ENCODE measurements around the gene NFYB.
"Not testable (repeated sequence)": the region's sequence is repeated elsewhere in the genome, so short reads cannot be mapped to it uniquely, and the experiment has no call there.

Gene NFYB

DNA sequence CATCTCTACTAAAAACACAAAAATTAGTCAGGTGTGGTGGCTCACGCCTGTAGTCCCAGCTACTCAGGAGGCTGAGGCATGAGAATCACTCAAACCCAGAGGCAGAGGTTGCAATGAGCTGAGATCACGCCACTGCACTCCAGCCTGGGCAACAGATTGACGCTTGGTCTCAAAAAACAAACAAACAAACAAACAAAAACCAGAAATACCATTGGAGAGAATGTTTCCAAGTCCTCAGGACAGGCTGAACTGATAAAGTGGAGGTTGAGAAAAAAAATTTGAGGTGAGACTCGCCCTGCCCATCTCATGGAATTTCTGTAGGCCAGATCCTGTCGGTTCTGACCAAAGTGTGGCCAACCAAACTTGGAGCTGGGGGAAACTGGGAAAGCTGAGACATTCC lies 30.6 kb upstream of the NFYB start:
- no peaks in the 10 kb centered on the region for H3K4me1 Mint-ChIP-seq (ENCODE audit: low read depth)
- no peaks in the 10 kb centered on the region for H3K36me3 Mint-ChIP-seq
- H3K9me3 Mint-ChIP-seq (ENCODE audit: low read depth) = no peaks in the 10 kb centered on the region
- no peak overlapping the region for H3K4me3 Mint-ChIP-seq
- H3K27ac Mint-ChIP-seq = no peak overlapping the region
- H3K27me3 Mint-ChIP-seq = no peaks in the 10 kb centered on the region

DNA sequence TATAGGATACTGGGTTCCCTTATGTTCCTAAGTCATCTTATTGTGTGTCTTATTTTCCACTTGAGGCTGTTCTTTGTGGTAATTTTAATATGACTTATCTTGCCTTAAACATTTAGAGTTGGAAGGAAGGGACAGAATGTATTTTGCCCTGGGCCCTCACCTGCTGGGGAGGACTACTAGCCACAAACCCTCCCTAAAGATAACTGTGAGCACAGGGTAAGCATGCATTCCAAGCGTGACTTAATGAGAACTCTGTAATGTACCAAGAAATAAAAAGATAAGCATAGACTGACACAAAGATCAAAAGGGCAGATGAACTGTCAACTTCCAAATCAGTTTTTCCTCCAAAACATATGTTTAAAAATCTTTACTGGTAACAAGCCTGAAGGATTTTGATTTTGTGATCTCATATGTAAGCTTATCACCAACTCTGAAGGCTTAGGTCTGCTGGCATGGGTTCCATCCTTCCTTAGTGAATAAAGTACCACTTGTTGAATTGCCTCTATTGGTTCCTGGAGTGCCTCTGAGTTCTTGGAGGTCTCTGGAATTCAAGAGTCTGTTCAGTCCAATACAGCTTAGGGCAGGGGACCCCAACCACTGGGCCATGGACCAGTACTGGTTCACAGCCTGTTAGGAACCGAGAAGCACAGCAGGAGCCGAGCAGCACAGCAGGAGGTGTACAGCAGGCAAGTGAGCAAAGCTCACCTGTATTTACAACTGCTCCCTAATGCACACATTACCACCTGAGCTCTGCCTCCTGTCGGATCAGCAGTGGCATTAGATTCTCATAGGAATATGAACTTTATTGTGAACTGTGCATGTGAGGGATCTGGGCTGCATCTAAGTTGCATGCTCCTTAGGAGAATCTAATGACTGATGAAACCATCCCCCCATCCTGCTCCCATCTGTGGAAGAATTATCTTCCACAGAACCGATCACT lies 29.8 kb upstream of the NFYB start:
- Mint-ChIP-seq H3K27ac (no peak overlapping the region), H3K36me3 (no peaks in the 10 kb centered on the region), H3K4me3 (no peak overlapping the region), H3K9me3 (ENCODE audit: low read depth) (no peaks in the 10 kb centered on the region), H3K27me3 (no peaks in the 10 kb centered on the region), H3K4me1 (ENCODE audit: low read depth) (no peaks in the 10 kb centered on the region)

DNA sequence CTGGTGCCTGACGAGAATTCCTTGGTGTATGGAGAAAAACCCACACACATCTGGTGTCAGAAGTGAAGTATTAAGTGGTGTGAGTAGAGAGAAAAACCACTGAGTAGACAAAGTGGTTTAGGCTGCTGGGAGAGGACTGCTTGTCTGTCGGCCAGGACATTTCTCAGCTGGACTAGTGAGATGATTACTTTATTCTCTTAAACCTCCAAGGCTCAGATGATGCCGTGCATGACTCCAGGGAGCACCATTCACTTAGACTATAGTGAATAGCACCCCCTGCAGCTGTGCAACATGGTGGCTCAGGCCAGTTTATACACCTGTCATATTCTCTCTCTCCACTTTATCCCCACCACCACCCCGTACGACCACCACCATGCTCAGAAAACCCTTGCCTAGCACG lies 28.5 kb upstream of the NFYB start:
- Mint-ChIP-seq H3K9me3 (ENCODE audit: low read depth) (no peaks in the 10 kb centered on the region), H3K4me1 (ENCODE audit: low read depth) (no peaks in the 10 kb centered on the region), H3K4me3 (no peak overlapping the region), H3K27me3 (no peaks in the 10 kb centered on the region), H3K27ac (no peak overlapping the region), H3K36me3 (no peaks in the 10 kb centered on the region)

DNA sequence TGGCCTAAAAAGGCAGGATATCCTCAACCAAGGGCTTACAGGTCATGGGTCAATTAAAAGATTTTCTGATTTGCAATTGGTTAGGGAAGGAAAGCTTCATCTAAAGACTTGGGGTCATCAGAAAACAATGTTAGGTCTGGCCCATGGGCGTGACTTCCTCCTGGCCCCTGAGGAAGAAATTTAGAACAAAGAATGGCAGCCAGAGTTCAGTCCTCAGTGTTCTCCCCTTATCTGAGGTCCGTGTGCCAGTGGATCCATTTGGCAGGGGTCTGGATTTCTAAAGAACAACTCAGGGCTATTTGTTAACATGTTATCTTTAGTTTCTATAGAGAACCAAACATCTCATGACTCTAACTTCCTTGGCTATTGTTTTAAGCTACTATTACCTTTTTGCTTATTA lies 27.8 kb upstream of the NFYB start:
- Mint-ChIP-seq H3K27me3 (no peaks in the 10 kb centered on the region), H3K36me3 (no peaks in the 10 kb centered on the region), H3K27ac (no peak overlapping the region), H3K4me3 (no peak overlapping the region), H3K4me1 (ENCODE audit: low read depth) (no peaks in the 10 kb centered on the region), H3K9me3 (ENCODE audit: low read depth) (no peaks in the 10 kb centered on the region)

DNA sequence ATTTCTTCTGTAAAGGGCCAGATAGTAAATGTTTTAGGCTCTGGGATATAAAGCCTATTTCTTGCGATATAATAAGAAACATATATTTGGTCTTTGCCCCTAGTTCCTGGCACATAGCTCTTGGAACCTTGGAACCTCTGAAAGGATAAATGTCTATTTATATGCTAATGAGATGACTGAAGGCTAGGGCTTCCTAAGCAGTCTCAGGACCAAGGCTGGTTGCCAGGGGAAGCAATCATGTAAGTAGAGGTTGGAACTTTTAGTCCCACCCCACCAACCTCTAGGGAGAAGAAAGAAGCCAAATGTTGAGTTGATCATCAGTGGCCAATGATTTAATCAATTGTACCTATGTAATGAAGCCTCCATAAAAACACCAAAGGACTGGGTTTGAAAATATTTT lies 26.6 kb upstream of the NFYB start:
- H3K4me3 Mint-ChIP-seq = no peak overlapping the region
- H3K4me1 Mint-ChIP-seq (ENCODE audit: low read depth) = no peaks in the 10 kb centered on the region
- no peaks in the 10 kb centered on the region for H3K36me3 Mint-ChIP-seq
- H3K27me3 Mint-ChIP-seq = no peaks in the 10 kb centered on the region
- no peaks in the 10 kb centered on the region for H3K9me3 Mint-ChIP-seq (ENCODE audit: low read depth)
- H3K27ac Mint-ChIP-seq = no peak overlapping the region

DNA sequence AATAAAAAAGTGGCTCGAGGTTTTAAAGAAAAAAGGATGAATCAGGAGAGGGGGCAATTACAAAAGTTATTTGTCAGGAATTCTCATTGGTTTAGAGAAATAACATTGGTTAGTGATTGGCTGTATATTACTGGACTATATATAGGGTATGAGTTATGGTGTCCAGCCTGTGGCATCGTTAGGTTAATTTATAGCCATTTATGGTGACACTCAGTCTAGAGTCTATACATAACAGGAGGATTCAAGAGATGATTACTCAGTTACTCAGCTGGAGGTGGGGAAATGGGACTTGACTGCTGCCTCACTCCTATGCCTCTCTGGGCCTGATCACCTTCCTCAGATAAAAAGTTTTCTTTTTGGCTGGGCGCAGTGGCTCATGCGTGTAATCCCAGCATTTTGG lies 25.6 kb upstream of the NFYB start:
- Mint-ChIP-seq H3K27me3 (no peaks in the 10 kb centered on the region), H3K4me3 (no peak overlapping the region), H3K9me3 (ENCODE audit: low read depth) (no peaks in the 10 kb centered on the region), H3K36me3 (no peaks in the 10 kb centered on the region), H3K27ac (no peak overlapping the region), H3K4me1 (ENCODE audit: low read depth) (no peaks in the 10 kb centered on the region)

DNA sequence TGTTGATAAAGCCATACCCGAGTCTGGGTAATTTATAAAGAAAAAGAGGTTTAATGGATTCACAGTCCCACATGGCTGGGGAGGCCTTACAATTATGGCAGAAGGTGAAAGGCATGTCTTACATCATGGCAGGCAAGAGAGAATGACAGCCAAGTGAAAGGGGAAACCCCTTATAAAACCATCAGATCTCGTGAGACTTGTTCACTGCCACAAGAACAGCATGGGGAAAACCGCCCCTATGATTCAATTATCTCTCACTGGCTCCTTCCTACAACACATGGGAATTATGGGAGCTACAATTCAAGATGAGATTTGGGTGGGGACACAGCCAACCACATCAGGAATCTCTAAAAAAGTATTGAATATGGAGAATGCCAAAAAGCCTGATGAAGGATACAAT lies 25.0 kb upstream of the NFYB start:
- not testable (repeated sequence) for H3K36me3 Mint-ChIP-seq; H3K4me1 Mint-ChIP-seq (ENCODE audit: low read depth); H3K4me3 Mint-ChIP-seq; H3K27ac Mint-ChIP-seq; H3K27me3 Mint-ChIP-seq; H3K9me3 Mint-ChIP-seq (ENCODE audit: low read depth)

DNA sequence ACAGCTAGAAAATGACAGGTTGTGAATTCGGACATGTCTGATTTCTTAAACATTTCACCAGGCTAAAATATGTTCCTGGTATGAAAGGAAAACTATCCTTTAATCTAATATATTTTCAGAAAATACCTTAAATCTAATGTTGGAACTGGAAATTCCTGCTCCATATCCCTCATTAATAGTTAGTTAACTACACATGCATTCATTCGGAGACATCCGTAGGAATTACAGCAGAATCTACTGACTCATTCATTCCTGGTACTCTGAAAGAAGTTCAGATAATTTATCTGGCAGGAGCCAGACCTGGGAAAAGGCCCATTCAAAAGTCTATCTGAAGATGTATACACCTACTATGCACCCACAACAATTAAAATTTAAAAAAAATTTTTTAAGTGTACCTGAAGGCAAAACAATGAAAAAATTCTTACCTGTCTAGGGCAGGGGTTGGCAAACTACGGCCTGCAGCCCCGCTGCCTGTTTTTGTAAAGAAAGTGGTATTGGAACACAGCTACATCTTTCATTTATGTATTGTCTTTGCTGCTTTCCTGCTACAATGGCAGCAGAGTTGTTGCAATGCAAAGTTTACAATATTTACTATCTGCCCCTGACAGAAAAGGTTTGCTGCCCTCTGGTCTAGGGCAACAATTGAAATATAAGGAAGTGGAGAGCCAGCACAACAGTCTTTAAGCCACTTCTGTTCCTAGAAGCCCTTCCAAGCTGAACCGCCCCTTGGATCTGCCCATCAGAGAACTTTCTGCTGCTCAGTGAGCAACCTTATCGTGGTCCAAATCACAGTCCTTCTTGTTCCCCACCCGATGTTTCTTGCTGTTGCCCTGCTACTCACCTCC lies 17.9 kb upstream of the NFYB start:
- Mint-ChIP-seq H3K4me3 (no peak overlapping the region), H3K27me3 (no peaks in the 10 kb centered on the region), H3K4me1 (ENCODE audit: low read depth) (peaks cover 6% of the 10 kb centered on the region), H3K36me3 (no peaks in the 10 kb centered on the region), H3K27ac (no peak overlapping the region), H3K9me3 (ENCODE audit: low read depth) (no peaks in the 10 kb centered on the region)

DNA sequence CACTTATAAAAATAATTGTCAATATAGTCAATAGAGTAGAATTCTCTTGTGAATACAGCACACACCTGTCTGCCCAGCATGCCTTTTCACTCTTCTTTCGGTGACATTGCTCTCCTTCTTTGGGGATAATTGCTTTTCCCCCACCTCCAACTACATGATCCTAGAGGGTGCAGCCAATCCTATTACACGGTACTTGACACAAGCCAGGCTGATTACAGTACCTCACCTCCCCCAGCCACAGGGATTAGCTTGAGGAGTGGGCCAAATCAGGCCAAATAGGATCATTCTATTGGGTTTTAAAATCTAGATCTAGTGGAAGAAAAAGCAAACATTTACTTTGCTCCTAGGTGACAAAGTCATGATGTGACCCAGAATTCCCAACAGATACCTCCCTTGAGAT lies 16.8 kb upstream of the NFYB start:
- no peak overlapping the region for H3K27ac Mint-ChIP-seq

DNA sequence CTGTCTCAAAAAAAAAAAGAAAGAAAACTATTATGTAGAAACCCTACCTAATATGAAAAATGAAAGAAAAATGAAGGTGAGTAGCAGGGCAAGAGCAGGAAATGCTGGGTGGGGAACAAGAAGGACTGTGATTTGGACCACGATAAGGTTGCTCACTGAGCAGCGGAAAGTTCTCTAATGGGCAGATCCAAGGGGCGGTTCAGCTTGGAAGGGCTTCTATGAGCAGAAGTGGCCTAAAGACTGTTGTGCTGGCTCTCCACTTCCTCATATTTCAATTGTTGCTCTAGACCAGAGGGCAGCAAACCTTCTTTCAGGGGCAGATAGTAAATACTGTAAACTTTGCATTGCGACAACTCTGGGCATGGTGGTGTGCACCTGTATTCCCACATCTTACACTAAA lies 16.3 kb upstream of the NFYB start:
- Mint-ChIP-seq H3K4me1 (ENCODE audit: low read depth) (peaks cover 6% of the 10 kb centered on the region), H3K4me3 (no peak overlapping the region), H3K27ac (no peak overlapping the region), H3K27me3 (peaks cover 3% of the 10 kb centered on the region), H3K36me3 (no peaks in the 10 kb centered on the region), H3K9me3 (ENCODE audit: low read depth) (no peaks in the 10 kb centered on the region)

More for the DNA sequence above, 16.8 kb upstream of the NFYB start:
- peaks cover 3% of the 10 kb centered on the region for H3K27me3 Mint-ChIP-seq
- no peaks in the 10 kb centered on the region for H3K9me3 Mint-ChIP-seq (ENCODE audit: low read depth)
- H3K4me3 Mint-ChIP-seq = no peak overlapping the region
- no peaks in the 10 kb centered on the region for H3K36me3 Mint-ChIP-seq
- peaks cover 6% of the 10 kb centered on the region for H3K4me1 Mint-ChIP-seq (ENCODE audit: low read depth)

DNA sequence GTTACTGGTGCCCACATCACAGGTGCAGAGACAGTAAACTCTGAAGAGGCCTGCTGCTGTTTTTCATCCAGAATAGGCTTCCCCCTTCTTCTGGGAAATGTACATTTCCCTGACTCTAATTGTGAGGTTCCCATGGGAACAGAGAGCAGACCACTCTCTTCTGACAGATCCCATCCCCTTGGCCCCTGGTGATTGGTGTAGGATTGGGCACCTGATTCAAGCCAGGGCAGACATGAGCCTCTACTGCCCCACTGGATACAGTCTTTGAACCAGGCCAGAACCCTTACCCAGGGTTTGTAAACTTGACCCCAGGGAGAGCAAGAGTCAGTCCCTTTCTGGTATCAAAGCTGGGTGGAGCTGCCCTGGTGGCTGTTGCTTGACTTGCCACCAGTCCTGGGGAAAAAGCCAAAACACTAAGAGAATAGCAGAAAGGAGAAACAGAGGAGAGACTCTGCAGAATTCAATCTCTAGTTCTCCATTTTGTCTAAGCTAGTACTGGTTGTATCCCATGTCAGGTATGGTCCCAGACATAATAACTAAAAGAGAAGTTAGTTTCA lies 14.8 kb upstream of the NFYB start:
- H3K36me3 Mint-ChIP-seq = peaks cover 2% of the 10 kb centered on the region
- H3K4me3 Mint-ChIP-seq = no peak overlapping the region
- H3K9me3 Mint-ChIP-seq (ENCODE audit: low read depth) = no peaks in the 10 kb centered on the region
- H3K4me1 Mint-ChIP-seq (ENCODE audit: low read depth) = peaks cover 6% of the 10 kb centered on the region
- H3K27me3 Mint-ChIP-seq = peaks cover 3% of the 10 kb centered on the region
- H3K27ac Mint-ChIP-seq = no peak overlapping the region

DNA sequence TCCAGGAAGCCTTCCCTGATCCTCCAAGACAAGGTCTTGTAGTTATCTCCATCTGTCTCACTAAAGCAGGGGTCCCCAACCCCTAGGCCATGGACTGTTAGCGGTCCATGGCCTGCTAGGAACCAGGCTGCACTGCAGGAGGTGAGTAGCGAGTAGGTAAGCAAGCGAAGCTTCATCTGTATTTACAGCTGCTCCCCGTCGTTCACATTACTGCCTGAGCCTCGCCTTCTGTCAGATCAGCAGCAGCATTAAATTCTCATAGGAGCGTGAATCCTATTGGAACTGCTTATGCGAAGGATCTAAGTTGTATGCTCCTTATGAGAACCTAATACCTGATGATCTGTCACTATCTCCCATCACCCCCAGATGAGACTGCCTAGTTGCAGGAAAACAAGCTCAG lies 12.4 kb upstream of the NFYB start:
- peaks cover 6% of the 10 kb centered on the region for H3K4me1 Mint-ChIP-seq (ENCODE audit: low read depth)
- H3K4me3 Mint-ChIP-seq = no peak overlapping the region
- no peak overlapping the region for H3K27ac Mint-ChIP-seq
- peaks cover 2% of the 10 kb centered on the region for H3K36me3 Mint-ChIP-seq
- H3K27me3 Mint-ChIP-seq = peaks cover 3% of the 10 kb centered on the region
- no peaks in the 10 kb centered on the region for H3K9me3 Mint-ChIP-seq (ENCODE audit: low read depth)

DNA sequence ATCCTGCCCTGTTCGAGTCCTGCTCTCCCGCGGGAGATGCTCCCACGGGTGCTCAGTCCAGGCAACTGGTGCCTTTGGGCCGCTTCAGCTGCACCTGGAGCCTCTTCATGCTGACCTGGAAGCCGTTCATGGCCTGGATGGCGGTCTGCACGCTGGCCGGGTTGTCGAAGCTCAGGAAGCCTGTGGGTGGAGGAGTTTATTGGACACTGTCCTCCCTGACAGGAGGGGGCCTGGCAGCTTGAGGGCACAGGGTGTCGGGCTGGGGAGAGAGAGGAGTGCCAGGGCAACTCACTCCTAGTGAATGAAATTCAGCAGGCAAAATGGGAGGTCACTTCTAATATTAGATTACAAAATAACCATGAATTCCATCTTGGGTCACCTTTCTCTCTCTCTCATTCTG lies 9.3 kb upstream of the NFYB start:
- Mint-ChIP-seq H3K36me3 (peaks cover 2% of the 10 kb centered on the region), H3K27me3 (peaks cover 3% of the 10 kb centered on the region)

DNA sequence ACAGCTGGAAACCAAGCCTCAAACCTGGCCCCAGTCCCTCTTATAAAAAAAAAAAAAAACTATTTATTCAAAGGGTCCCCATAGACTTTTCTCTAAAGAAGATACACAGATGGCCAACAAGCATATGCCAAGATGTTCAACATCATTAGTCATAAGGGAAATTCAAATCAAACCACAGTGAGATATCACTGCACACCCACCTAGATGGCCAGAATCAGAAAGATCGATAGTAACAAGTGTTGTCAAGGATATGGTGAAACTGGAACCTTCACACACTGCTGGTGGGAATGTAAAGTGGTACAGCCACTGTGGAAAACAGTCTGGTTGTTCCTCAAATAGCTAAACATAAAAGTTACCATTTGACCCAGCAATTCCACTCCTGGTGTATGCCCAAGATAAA lies 5.9 kb upstream of the NFYB start:
- H3K9me3 Mint-ChIP-seq (ENCODE audit: low read depth) = no peaks in the 10 kb centered on the region
- H3K27me3 Mint-ChIP-seq = no peaks in the 10 kb centered on the region
- H3K4me3 Mint-ChIP-seq = no peak overlapping the region
- peaks cover 2% of the 10 kb centered on the region for H3K36me3 Mint-ChIP-seq
- no peak overlapping the region for H3K27ac Mint-ChIP-seq
- peaks cover 2% of the 10 kb centered on the region for H3K4me1 Mint-ChIP-seq (ENCODE audit: low read depth)

More for the DNA sequence above, 9.3 kb upstream of the NFYB start:
- H3K4me1 Mint-ChIP-seq (ENCODE audit: low read depth) = no peaks in the 10 kb centered on the region
- H3K27ac Mint-ChIP-seq = no peak overlapping the region
- no peak overlapping the region for H3K4me3 Mint-ChIP-seq
- no peaks in the 10 kb centered on the region for H3K9me3 Mint-ChIP-seq (ENCODE audit: low read depth)

DNA sequence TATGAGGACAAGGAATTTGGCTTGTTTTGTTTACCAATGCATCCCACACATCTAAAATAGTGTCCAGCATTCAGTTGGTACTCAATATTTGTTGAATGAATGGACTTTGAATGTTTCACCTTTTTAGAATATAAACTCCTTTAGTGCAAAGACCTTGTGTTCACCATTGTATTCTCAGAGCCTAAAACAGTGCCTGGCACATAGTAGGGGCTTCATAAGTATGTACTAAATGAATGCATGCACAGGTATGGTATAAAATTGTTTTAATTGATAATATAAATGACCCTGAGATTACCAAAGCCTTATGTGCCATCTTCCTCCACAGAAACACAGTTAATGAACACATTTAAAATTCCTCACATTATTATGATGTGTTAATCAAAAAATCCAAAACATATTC lies 5.0 kb upstream of the NFYB start:
- Mint-ChIP-seq H3K4me3 (no peak overlapping the region), H3K9me3 (ENCODE audit: low read depth) (no peaks in the 10 kb centered on the region), H3K4me1 (ENCODE audit: low read depth) (peaks cover 6% of the 10 kb centered on the region), H3K36me3 (no peaks in the 10 kb centered on the region), H3K27me3 (no peaks in the 10 kb centered on the region), H3K27ac (no peak overlapping the region)

Data from activated naive CD8-positive, alpha-beta T cell (primary cell).